Fibroblast of skin of right quadriceps (primary cell): ENCODE measurements around the gene TOR4A.
"Not testable (repeated sequence)": the region's sequence is repeated elsewhere in the genome, so short reads cannot be mapped to it uniquely, and the experiment has no call there.

Source experiments
- DNase-seq: peaks from one replicate; pipeline ENCODE4 v3.0.0-alpha.2; 2013

The TOR4A gene

GRCh38 chr9:137253717-137254623, 23.6 kb upstream of the TOR4A start:
- no peak for DNase-seq

GRCh38 chr9:137254624-137255447, 22.7 kb upstream of the TOR4A start, which contains the start of gene NELFB:
Gene NELFB, plus strand, starts transcription at chr9:137255327.
- DNase-seq, result peak; percentile 86

- DNase-seq, result peak; percentile 28
These were observed 21.9 kb upstream of the TOR4A start for GRCh38 chr9:137255448-137256114.

GRCh38 chr9:137256362-137256761, 21.2 kb upstream of the TOR4A start:
- no peak for DNase-seq

DNA sequence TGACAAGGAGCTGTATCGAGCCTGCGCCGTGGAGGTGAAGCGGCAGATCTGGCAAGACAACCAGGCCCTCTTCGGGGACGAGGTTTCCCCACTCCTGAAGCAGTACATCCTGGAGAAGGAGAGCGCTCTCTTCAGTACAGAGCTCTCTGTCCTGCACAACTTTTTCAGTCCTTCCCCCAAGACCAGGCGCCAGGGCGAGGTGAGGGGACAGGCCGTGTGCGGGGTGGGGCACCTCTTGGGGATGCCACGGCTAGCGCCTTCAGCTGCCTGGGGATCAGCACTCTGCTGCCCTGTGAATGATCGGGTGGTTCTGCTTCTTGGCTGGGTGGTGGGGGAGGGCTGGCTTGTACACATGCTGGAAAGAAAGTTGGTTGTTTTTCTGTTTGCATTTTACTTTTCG, 20.7 kb upstream of the TOR4A start:
- DNase-seq, result no peak

DNA sequence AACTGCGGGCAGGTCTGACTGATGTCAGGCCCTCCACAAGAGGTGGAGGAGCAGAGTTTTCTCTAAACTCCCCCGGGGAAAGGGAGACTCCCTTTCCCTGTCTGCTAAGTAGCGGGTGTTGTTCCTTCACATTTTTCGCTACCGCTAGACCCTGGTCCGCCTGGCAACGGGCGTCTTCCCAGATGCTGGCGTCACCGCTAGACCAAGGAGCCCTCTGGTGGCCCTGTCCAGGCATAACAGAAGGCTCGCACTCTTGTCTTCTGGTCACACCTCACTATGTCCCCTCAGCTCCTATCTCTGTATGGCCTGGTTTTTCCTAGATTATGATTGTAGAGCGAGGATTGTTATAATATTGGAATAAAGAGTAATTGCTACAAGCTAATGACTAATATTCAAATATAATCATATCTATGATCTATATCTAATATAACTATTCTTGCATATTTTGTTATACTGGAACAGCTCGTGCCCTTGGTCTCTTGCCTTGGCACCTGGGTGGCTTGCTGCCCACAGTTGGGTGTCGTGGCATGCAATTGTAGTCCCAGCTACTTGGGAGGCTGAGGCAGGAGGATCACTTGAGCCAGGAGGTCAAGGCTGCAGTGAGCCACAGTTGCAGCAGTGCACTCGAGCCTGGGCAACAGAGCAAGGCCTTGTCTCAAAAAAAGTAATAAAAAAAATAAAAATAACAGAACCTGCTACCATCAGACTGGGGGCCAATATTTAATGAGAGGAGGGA, 15.2 kb upstream of the TOR4A start:
- not testable (repeated sequence) for DNase-seq

DNA sequence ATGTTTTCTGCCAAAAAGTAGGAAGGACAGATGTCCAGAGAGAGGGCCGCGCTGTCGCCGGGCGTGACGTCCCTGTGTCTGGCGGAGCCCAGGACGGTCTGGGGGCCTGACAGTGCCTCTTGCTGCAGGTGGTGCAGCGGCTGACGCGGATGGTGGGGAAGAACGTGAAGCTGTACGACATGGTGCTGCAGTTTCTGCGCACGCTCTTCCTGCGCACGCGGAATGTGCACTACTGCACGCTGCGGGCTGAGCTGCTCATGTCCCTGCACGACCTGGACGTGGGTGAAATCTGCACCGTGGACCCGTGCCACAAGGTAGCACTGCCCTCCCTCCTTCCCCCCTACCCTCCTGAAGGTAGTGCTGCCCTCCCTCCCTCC, 14.6 kb upstream of the TOR4A start:
- no peak for DNase-seq

DNA sequence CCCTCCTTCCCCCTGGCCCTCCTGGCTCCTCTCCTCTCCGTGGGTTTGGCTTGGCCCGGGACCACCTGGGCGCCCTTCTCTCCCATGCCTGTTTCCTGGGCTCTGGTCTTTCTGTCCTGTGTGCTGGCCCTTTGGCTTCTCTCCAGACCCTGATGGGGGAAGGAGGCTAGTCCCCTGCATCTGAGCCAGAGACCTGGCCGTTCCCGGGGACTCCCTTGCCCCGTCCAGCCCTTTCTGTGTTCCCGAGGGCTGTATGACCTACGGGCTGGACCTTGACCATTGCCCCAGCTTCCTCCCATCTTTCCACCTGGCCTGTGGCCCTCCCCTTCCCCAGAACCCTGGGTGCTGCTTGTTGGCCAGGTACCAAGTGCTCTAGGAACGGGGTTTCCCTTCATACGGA, 14.0 kb upstream of the TOR4A start:
- DNase-seq, result no peak

DNA sequence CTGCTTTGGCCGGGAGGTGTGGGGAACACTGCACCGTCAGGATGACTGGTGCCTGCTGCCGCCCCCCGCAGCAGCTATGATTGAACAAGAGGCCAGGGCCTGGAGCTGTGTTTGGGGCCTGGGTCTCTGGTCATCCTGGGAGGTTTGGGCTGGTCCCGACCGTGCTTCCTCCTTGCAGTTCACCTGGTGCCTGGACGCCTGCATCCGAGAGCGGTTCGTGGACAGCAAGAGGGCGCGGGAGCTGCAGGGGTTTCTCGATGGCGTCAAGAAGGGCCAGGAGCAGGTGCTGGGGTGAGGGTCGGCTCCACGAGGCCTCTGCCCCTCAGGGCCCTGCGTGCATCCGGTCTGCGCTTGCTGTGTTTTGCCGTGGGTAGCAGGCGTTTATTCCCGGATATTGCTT, 13.5 kb upstream of the TOR4A start:
- DNase-seq, result no peak

- no peak for DNase-seq
These were observed 11.9 kb upstream of the TOR4A start for GRCh38 chr9:137265496-137266161.

- DNase-seq, result no peak
These were observed 11.4 kb upstream of the TOR4A start for GRCh38 chr9:137266162-137266527.

DNA sequence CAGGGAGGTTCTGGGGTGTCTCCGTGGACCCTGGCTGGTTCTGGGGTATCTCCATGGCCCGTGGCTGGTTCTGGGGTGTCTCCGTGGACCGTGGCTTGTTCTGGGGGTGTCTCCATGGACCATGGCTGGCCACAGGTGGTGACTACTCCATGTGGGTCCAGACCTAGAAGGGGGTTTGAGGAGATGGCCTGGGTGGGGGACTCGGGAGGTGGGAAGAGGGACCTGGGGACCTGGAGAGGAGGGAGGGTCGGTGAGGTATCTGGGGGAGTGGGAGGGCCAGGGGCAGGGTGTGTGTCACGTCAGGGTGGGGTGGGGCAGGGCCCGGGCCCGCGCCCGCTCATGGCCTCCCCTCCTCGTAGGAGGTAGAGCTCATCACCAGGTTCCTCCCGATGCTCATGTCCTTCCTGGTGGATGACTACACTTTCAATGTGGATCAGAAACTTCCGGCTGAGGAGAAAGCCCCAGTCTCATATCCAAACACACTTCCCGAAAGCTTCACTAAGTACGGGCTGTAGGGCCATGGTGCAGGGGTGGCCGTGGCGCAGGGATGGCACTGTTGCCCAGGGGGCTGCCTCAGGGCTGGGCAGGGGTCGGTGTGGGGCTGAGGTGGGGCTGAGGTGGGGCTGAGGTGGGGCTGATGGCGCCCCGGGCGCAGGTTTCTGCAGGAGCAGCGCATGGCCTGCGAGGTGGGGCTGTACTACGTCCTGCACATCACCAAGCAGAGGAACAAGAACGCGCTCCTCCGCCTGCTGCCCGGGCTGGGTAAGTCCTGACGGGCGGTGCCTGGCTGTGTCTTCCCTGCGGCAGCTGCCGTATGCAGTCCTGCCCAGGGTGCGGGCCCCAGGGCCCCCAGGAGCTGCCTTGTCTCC, 10.7 kb upstream of the TOR4A start:
- no peak for DNase-seq

- DNase-seq, result no peak
These were observed 9.6 kb upstream of the TOR4A start for GRCh38 chr9:137267933-137268355.

DNA sequence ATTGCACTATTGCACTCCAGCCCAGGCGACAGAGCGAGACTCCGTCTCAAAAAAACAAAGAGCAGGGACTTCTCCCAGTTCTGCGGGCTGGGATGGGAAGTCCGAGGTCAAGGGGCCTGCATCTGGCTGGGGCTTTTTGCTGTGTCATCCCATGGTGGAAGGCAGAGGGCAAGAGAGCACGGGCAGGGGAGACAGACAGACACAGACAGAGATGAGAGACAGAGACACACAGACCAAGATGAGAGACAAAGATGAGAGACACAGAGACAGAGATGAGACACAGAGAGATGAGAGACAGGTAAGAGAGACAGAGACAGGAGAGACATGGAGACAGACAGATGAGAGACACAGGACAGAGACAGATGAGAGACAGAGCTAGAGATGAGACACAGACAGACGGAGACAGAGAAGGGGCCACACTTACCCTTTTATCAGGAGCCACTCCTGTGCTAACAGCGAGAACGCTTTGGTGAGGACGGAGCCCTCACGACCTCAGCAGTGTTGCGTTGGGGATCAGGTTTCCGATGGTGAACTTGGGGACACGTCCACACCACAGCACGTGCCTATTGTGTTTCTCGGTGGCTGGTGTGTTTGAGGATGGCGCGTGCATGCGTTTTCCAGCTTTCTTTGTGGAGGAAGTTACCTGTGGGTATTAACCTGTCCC, 8.9 kb upstream of the TOR4A start:
- no peak for DNase-seq

DNA sequence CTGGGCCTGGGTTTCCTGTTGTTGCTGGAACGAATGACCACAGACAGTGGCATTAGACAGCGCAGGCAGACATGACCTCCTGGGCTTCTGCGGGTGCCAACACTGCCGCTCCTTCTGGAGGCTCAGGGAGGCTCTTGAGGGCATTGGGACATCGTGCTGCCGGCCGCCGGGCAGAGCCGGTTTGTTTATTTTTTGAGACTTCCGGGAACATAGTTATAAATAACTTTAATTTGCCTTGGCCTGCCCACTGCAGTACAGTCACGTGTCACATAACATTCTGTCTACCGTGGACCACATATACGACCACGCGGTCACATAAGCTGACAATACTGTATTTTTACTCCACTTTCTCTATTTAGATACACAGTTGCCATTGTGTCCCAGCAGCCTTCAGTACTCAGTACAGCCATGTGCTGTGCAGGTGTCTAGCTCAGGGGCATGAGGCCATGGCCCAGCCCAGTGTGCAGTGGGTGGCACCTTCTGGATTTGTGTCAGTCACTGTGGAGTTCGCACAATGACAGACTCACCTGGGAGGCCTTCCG, 8.2 kb upstream of the TOR4A start:
- no peak for DNase-seq

- DNase-seq, result no peak
These were observed 6.4 kb upstream of the TOR4A start for GRCh38 chr9:137270929-137271695.

DNA sequence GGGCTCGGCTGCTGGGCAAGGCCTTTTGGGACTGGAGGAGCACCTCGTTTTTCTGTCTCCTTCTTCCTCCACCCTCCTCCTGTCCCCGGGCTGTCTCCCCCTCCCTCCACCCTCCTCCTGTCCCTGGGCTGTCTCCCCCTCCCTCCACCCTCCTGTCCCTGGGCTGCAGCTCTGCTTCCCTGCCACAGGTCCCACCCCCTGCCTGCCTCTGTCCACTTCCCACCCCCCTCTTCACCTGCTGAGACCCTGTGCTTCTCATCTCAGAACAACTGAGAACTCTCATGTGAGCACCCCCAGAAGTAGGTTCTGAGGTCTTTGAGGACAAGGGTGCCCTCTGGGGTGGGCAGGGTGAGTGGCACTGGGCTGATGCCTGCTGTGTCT, 5.8 kb upstream of the TOR4A start:
- DNase-seq, result no peak

GRCh38 chr9:137272241-137273094, 5.1 kb upstream of the TOR4A start:
- DNase-seq, result no peak

DNA sequence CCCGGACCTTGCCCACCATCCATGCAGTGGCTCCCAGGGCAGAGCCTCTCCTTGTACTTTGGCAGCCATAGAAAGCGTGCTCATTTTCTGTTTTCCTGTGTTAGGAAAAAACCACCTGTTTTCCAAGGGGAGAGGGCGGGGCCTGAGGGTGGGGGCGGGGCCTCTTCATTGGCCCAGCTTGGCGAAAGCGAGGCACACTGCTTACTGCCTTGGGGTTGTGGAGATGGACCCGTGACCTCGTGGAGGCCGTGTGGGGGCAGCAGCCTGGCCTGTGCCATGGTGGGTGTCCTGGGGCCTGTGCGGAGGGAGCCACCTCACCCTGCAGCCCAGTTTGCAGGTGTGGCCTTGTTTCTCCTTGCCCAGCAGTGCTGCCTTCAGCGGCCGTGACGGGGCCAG, 4.4 kb upstream of the TOR4A start:
- no peak for DNase-seq
